Activated CD8-positive, alpha-beta memory T cell treated with anti-CD3 and anti-CD28 coated beads, Interleukin-2, amount 10 ng/mL, durations not matched to agents 7 days and 5 days (primary cell): Measurements from ENCODE around the gene ARHGEF1. TPM values are rescaled to one million over a fixed set of nuclear protein-coding genes. Genes with fewer than 3 reads are reported as not detected.

Experiments used
- ATAC-seq: fragments of 150-1000 bp; cut with Tn5 transposase; one replicate; pipeline ENCODE4 v1.10.0; 2021; ENCODE audit warnings: moderate library complexity
- CTCF ChIA-PET: fragments of 350-600 bp; sonication (Branson Sonifier 250); formaldehyde crosslinking; loops from one replicate; lab custom pipeline; 2021; ENCODE audit warnings: antibody characterized with exemption; lab: Charles Lee
- DNase-seq: peaks from one replicate; pipeline ENCODE4 v3.0.0-alpha.2; 2020
- H3K27ac Mint-ChIP-seq: one replicate; pipeline ENCODE4 v1.8.0; 2021; ENCODE audit warnings: mild to moderate bottlenecking, mixed read lengths
- H3K27me3 Mint-ChIP-seq: one replicate; pipeline ENCODE4 v1.8.0; 2021; ENCODE audit warnings: mixed read lengths
- H3K36me3 Mint-ChIP-seq: one replicate; pipeline ENCODE4 v1.8.0; 2021; ENCODE audit warnings: mild to moderate bottlenecking, mixed read lengths
- H3K4me1 Mint-ChIP-seq: one replicate; pipeline ENCODE4 v1.8.0; 2021; ENCODE audit warnings: mixed read lengths
- H3K4me3 Mint-ChIP-seq: one replicate; pipeline ENCODE4 v1.8.0; 2021; ENCODE audit warnings: mild to moderate bottlenecking, moderate library complexity, mixed read lengths
- H3K9me3 Mint-ChIP-seq: one replicate; pipeline ENCODE4 v1.8.0; 2022; ENCODE audit warnings: low read depth, mixed read lengths
- total RNA-seq, 2 experiments: library from RNA; stranded (reverse); gene quantifications; one replicate each; pipeline ENCODE4 v1.2.3, GENCODE V29; 2021

ARHGEF1 gene
- total RNA-seq, 2 experiments from 2014 or later = 545 to 682 TPM

- no peaks in the 10 kb centered on the region for H3K27me3 Mint-ChIP-seq
- no peak overlapping the region for H3K27ac Mint-ChIP-seq
- peaks cover 12% of the 10 kb centered on the region for H3K4me1 Mint-ChIP-seq
- H3K36me3 Mint-ChIP-seq = peaks cover 48% of the 10 kb centered on the region
- CTCF ChIA-PET = interaction anchor here (0.8 to 1.4 kb wide), 2 partner anchors 10 to 40 kb away, joined by 3 to 4 read pairs; no protein-coding TSS in a partner anchor
- no peaks in the 10 kb centered on the region for H3K9me3 Mint-ChIP-seq
- no peak for DNase-seq
- H3K4me3 Mint-ChIP-seq = no peak overlapping the region
- ATAC-seq = no peak
Measured at GRCh38 chr19:41905273-41906002, 22.5 kb downstream of the ARHGEF1 start.

DNA sequence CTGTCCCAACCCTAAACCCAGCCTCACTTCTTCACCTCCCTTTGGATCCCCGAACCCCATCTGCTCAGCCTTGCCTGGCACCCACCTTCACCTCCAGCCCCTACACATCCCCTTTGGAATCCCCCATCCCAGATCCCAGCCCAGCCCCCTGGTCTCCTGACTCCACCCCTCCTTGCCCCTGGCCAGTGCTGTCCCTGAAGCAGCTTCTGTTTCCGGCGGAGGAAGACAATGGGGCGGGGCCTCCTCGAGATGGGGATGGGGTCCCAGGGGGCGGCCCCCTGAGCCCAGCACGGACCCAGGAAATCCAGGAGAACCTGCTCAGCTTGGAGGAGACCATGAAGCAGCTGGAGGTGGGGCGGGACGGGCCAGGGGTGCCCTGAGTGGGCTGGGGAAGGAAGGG lies 23.3 kb downstream of the ARHGEF1 start:
- ATAC-seq (no peak), DNase-seq (no peak)
- Mint-ChIP-seq H3K27me3 (no peaks in the 10 kb centered on the region), H3K4me3 (no peak overlapping the region), H3K9me3 (no peaks in the 10 kb centered on the region), H3K36me3 (peaks cover 45% of the 10 kb centered on the region), H3K4me1 (peaks cover 9% of the 10 kb centered on the region), H3K27ac (no peak overlapping the region)
- CTCF ChIA-PET = interaction anchor here (1.4 kb wide), 1 partner anchor 39 kb away, joined by 3 read pairs; no protein-coding TSS in a partner anchor

DNA sequence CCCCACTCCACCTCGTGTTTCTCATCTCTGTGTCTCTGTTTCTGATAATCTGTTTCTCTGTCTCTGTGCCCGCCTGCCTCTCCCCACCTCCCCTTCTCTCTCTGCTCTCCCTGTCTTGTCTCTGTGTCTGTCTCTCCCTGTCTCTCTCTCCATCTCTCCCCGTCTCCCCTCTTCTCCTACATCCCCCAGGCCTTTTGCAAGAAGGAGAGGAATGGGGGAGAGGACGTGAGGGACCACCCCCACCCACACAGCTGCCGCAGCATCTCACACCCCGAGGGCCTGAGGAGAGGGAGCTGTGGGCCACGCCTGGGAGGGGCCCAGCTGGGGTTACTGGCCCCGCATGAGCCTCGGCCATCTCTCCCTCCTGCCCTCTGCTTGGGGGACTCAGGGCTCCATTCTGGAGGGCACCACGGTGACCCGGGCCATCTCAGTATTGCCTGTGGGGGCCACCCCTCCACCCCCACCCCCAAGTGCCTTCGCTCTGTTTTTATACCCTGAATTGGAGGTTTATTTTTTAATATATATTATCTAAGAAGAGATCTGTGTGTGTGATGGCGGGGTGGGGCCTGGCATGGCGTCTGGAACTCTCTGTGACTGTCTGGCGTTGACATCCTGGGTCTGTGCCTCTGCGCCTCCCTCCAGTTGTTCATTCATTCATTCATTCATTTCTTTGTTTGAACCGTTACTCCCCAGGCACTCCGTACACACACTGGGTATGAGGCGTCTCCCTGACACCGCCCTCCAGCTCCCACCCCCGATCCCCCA lies 24.1 kb downstream of the ARHGEF1 start:
- CTCF ChIA-PET = no interaction called here
- DNase-seq = no peak
- Mint-ChIP-seq H3K36me3 (peaks cover 39% of the 10 kb centered on the region), H3K27ac (no peak overlapping the region), H3K27me3 (peaks cover 7% of the 10 kb centered on the region), H3K9me3 (no peaks in the 10 kb centered on the region), H3K4me3 (no peak overlapping the region), H3K4me1 (peaks cover 11% of the 10 kb centered on the region)
- no peak for ATAC-seq

- ATAC-seq (no peak), DNase-seq (no peak)
- CTCF ChIA-PET = no interaction called here
- Mint-ChIP-seq H3K27ac (no peak overlapping the region), H3K4me1 (peaks cover 11% of the 10 kb centered on the region), H3K9me3 (no peaks in the 10 kb centered on the region), H3K4me3 (no peak overlapping the region), H3K27me3 (peaks cover 16% of the 10 kb centered on the region), H3K36me3 (peaks cover 30% of the 10 kb centered on the region)
Measured at GRCh38 chr19:41907994-41908615, 25.1 kb downstream of the ARHGEF1 start.

GRCh38 chr19:41908724-41909464 lies 25.9 kb downstream of the ARHGEF1 start:
- no peak for DNase-seq
- Mint-ChIP-seq H3K27ac (no peak overlapping the region), H3K36me3 (peaks cover 25% of the 10 kb centered on the region), H3K4me1 (peaks cover 11% of the 10 kb centered on the region), H3K27me3 (peaks cover 22% of the 10 kb centered on the region), H3K9me3 (no peaks in the 10 kb centered on the region), H3K4me3 (no peak overlapping the region)
- no peak for ATAC-seq
- CTCF ChIA-PET = interaction anchor here (0.6 kb wide), 1 partner anchor 44 kb away, joined by 3 read pairs; no protein-coding TSS in a partner anchor

GRCh38 chr19:41909706-41910105 lies 26.7 kb downstream of the ARHGEF1 start:
- no peak for DNase-seq
- Mint-ChIP-seq H3K9me3 (no peaks in the 10 kb centered on the region), H3K36me3 (peaks cover 17% of the 10 kb centered on the region), H3K4me3 (no peak overlapping the region), H3K27me3 (peaks cover 27% of the 10 kb centered on the region), H3K27ac (no peak overlapping the region), H3K4me1 (peaks cover 11% of the 10 kb centered on the region)
- no peak for ATAC-seq
- CTCF ChIA-PET = no interaction called here

DNA sequence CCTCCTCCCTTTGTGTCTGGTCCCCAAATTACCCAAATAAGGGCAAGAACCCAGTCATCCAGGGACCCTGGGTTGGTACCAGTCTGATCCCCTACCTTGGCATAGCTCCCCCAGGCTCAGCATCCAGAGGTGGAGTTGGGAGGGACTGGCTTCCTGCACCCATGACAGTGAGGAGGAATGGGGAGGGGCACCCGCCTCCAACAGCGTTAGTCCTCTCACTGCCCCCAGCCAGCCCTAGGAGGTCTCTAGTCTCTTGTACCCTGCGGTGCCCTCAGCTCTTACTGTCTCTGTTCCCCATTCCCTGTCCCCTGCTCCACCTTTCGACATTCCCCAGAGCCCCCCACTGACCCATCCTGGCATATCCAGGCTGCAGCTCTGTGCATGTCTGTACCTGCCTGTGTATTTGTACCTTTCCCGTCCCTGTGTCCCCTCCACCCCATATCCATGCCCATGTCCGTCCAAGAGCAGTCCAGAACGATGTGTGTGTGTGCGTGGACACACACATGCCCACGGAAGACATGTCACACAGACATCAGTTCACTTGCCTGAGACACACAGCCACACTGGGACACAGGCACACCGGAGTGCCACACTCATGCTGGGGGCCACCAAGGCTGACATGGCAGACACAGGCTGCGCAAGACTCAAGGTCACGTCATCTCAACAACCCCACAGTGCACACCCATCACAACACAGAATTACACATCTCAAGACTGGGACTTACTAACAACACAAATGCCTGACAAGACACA lies 27.4 kb downstream of the ARHGEF1 start:
- H3K9me3 Mint-ChIP-seq = no peaks in the 10 kb centered on the region
- H3K4me3 Mint-ChIP-seq = no peak overlapping the region
- peaks cover 11% of the 10 kb centered on the region for H3K4me1 Mint-ChIP-seq
- ATAC-seq (no peak), DNase-seq (no peak)
- H3K27ac Mint-ChIP-seq = peak overlapping the region; percentile 0
- peaks cover 12% of the 10 kb centered on the region for H3K36me3 Mint-ChIP-seq
- CTCF ChIA-PET = interaction anchor here (1.3 to 2.3 kb wide), 3 partner anchors 8 to 38 kb away, joined by 3 to 5 read pairs (median 4); no protein-coding TSS in a partner anchor
- H3K27me3 Mint-ChIP-seq = peaks cover 27% of the 10 kb centered on the region

GRCh38 chr19:41910992-41911888 lies 28.3 kb downstream of the ARHGEF1 start:
- peak overlapping the region; percentile 39 for H3K27ac Mint-ChIP-seq
- CTCF ChIA-PET = interaction anchor here (1.0 to 2.3 kb wide), 5 partner anchors 9 to 39 kb away, joined by 3 to 5 read pairs (median 3); no protein-coding TSS in a partner anchor

GRCh38 chr19:41911889-41912731 lies 29.1 kb downstream of the ARHGEF1 start:
- Mint-ChIP-seq H3K4me1 (peaks cover 4% of the 10 kb centered on the region), H3K4me3 (no peak overlapping the region), H3K27ac (peak overlapping the region; percentile 39), H3K27me3 (peaks cover 27% of the 10 kb centered on the region), H3K36me3 (peaks cover 3% of the 10 kb centered on the region), H3K9me3 (no peaks in the 10 kb centered on the region)
- ATAC-seq = no peak
- CTCF ChIA-PET = interaction anchor here (1.0 to 2.3 kb wide), 4 partner anchors 10 to 22 kb away, joined by 3 to 5 read pairs (median 4); no protein-coding TSS in a partner anchor
- DNase-seq = peak; percentile 47

More at GRCh38 chr19:41910992-41911888, 28.3 kb downstream of the ARHGEF1 start:
- no peak overlapping the region for H3K4me3 Mint-ChIP-seq
- H3K36me3 Mint-ChIP-seq = peaks cover 6% of the 10 kb centered on the region
- DNase-seq (no peak), ATAC-seq (peak; percentile 10)
- peaks cover 7% of the 10 kb centered on the region for H3K4me1 Mint-ChIP-seq
- H3K27me3 Mint-ChIP-seq = peaks cover 27% of the 10 kb centered on the region
- H3K9me3 Mint-ChIP-seq = no peaks in the 10 kb centered on the region

DNA sequence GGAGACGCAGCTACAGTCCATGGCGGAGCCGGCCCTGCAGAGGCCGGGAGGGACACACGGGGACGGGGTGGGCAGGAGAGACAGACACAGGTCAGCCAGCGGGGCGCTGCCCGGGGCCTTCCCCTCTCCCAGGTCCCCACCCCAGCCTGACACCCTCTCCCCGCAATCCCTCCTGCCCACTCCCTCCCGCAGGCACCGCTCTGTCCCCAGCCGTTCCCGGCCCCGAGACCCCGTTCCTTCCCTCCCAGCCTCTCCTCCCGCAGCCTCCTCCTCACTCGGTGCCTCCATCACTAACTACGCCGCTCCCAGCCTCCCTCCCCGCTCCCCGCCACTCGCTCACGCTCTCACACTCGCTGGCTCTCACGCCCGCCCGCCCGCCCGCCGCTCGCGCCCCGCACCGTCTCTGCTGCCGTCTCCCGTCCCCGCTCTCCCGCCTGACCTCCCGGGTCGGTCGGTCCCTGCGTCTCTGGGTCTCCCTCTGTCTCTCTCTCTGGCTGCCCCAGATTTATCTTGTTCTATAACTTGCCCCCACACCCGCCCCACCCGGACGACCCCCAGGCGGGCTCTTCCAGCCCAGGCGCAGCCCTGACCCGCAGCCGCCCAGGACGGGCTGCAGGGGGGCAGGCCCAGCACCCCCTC lies 30.0 kb downstream of the ARHGEF1 start:
- Mint-ChIP-seq H3K27me3 (peaks cover 27% of the 10 kb centered on the region), H3K9me3 (no peaks in the 10 kb centered on the region), H3K4me1 (peaks cover 4% of the 10 kb centered on the region), H3K27ac (no peak overlapping the region), H3K36me3 (no peaks in the 10 kb centered on the region), H3K4me3 (no peak overlapping the region)
- ATAC-seq (peak; percentile 24), DNase-seq (no peak)
- CTCF ChIA-PET = interaction anchor here (1.4 to 2.3 kb wide), 2 partner anchors 11 to 23 kb away, joined by 3 to 5 read pairs; no protein-coding TSS in a partner anchor
